SK-N-SH (cell line): ENCODE results near the gene DSG2. TPM values are rescaled to one million over a fixed set of nuclear protein-coding genes. Genes with fewer than 3 reads are reported as not detected.

ENCODE experiments used
- CTCF ChIA-PET: fragments of 300-600, 350-600 bp; formaldehyde crosslinking; extraction: SDS; loops from one replicate; lab custom pipeline; 2021; lab: Yijun Ruan, JAX
- POLR2A ChIA-PET: fragments of 350-600 bp; sonication (Branson Sonifier 250); formaldehyde crosslinking; extraction: SDS; loops from one replicate; lab custom pipeline; 2020; ENCODE audit warnings: antibody characterized with exemption, inconsistent platforms; lab: Yijun Ruan, JAX
- DNase-seq: peaks from one replicate; pipeline ENCODE4 v3.0.0; 2012
- H2AFZ ChIP-seq: fragments of 200-600 bp; sonication (generic); 2 replicates; pipeline ENCODE4 v1.8.1; 2016; ENCODE audit warnings: antibody characterized with exemption, mild to moderate bottlenecking, low read depth
- H3F3A ChIP-seq: fragments of 200-600 bp; sonication (generic); replicated peaks from 2 replicates; pipeline ENCODE3; 2016; ENCODE audit warnings: antibody characterized with exemption, mild to moderate bottlenecking; ENCODE audit not compliant: insufficient read depth
- H3K27ac ChIP-seq, 2 experiments: fragments of 200-500 bp in 1 of 2; fragments of 200-600 bp in 1 of 2; sonication (Bioruptor generic) in 1 of 2; sonication (generic), shearing (Covaris generic) in 1 of 2; 2 replicates each; pipeline versions ENCODE4 v1.5.1 to v1.6.1; 2014 to 2016; ENCODE audit warnings: low read depth in 2 of 2, inconsistent platforms in 1 of 2, low read length in 1 of 2, mild to moderate bottlenecking in 1 of 2, mixed read lengths in 1 of 2
- H3K27me3 ChIP-seq: fragments of 200-600 bp; sonication (generic), shearing (Covaris generic); 2 replicates; pipeline ENCODE4 v1.6.1; 2016; ENCODE audit warnings: mixed run types; ENCODE audit not compliant: insufficient read depth
- H3K36me3 ChIP-seq, 2 experiments: fragments of 200-500 bp in 1 of 2; fragments of 200-600 bp in 1 of 2; sonication (Bioruptor generic) in 1 of 2; sonication (generic) in 1 of 2; replicated peaks in 1 of 2; 2 replicates each; pipeline versions ENCODE3 to v1.5.1; 2014 to 2016; ENCODE audit warnings: low read length in 1 of 2, mild to moderate bottlenecking in 1 of 2; ENCODE audit not compliant: insufficient read depth in 2 of 2, control insufficient read depth in 1 of 2
- H3K4me1 ChIP-seq, 2 experiments: fragments of 200-500 bp in 1 of 2; fragments of 200-600 bp in 1 of 2; sonication (Bioruptor generic) in 1 of 2; sonication (generic), shearing (Covaris generic) in 1 of 2; 2 replicates each; pipeline versions ENCODE4 v1.5.1 to v1.6.1; 2014 to 2016; ENCODE audit warnings: low read depth in 1 of 2, low read length in 1 of 2, mixed run types in 1 of 2; ENCODE audit not compliant: insufficient read depth in 2 of 2, control insufficient read depth in 1 of 2
- H3K4me2 ChIP-seq: fragments of 200-600 bp; sonication (generic), shearing (Covaris generic); 2 replicates; pipeline ENCODE4 v1.6.1; 2017; ENCODE audit warnings: mixed run types
- H3K4me3 ChIP-seq, 2 experiments: fragments of 200-500 bp in 1 of 2; fragments of 200-600 bp in 1 of 2; sonication (Bioruptor generic) in 1 of 2; sonication (generic), shearing (Covaris generic) in 1 of 2; 2 replicates each; pipeline versions ENCODE4 v1.5.1 to v1.8.1; 2014 to 2016; ENCODE audit warnings: low read depth in 2 of 2, inconsistent platforms in 1 of 2, low read length in 1 of 2, mild to moderate bottlenecking in 1 of 2, mixed read lengths in 1 of 2, moderate library complexity in 1 of 2
- H3K79me2 ChIP-seq: fragments of 200-600 bp; sonication (generic); 2 replicates; pipeline ENCODE4 v1.8.1; 2017; ENCODE audit warnings: mild to moderate bottlenecking; ENCODE audit not compliant: insufficient read depth
- H3K9ac ChIP-seq: fragments of 200-600 bp; sonication (generic); 2 replicates; pipeline ENCODE4 v1.6.1; 2017; ENCODE audit warnings: mixed run types
- H3K9me2 ChIP-seq: fragments of 200-600 bp; sonication (generic); 2 replicates; pipeline ENCODE4 v1.6.1; 2017; ENCODE audit warnings: mixed run types
- H3K9me3 ChIP-seq: fragments of 200-600 bp; sonication (generic); 2 replicates; pipeline ENCODE4 v1.6.1; 2017; ENCODE audit warnings: mixed run types, mild to moderate bottlenecking, moderate library complexity
- H4K20me1 ChIP-seq: fragments of 200-600 bp; sonication (generic); 2 replicates; pipeline ENCODE4 v1.6.1; 2017; ENCODE audit warnings: mild to moderate bottlenecking, mixed run types; ENCODE audit not compliant: insufficient read depth
- CHD2 ChIP-seq: fragments of 150-350 bp; IDR thresholded peaks from 2 replicates; pipeline ENCODE4 v1.6.1; 2018; ENCODE audit warnings: low read length; ENCODE audit not compliant: partially characterized antibody
- CTCF ChIP-seq: fragments of 200-600 bp; sonication (generic); IDR thresholded peaks from 2 replicates; pipeline ENCODE4 v1.6.1; 2017; ENCODE audit warnings: antibody characterized with exemption, mild to moderate bottlenecking, moderate library complexity
- ELF1 ChIP-seq: IDR thresholded peaks from 2 replicates; pipeline ENCODE4 v1.4.0; 2012
- EP300 ChIP-seq, 2 experiments: IDR thresholded peaks; 2 replicates each; pipeline versions ENCODE4 v1.4.0 to v1.6.1; 2012; ENCODE audit warnings: borderline replicate concordance in 1 of 2, low read depth in 1 of 2, low read length in 1 of 2
- EZH2phosphoT487 ChIP-seq: fragments of 200-600 bp; sonication (generic); IDR thresholded peaks from 2 replicates; pipeline ENCODE4 v1.6.1; 2017; ENCODE audit warnings: low read depth, mixed run types, mild to moderate bottlenecking, antibody characterized with exemption, moderate library complexity, borderline replicate concordance
- FOSL2 ChIP-seq: IDR thresholded peaks from 2 replicates; pipeline ENCODE4 v1.4.0; 2012; ENCODE audit warnings: low read depth, mild to moderate bottlenecking, moderate library complexity, borderline replicate concordance
- GABPA ChIP-seq: IDR thresholded peaks from 2 replicates; pipeline ENCODE4 v1.4.0; 2012; ENCODE audit warnings: low read depth, mild to moderate bottlenecking
- IRF3 ChIP-seq: fragments of 150-350 bp; IDR thresholded peaks from 2 replicates; pipeline ENCODE4 v1.6.1; 2016; ENCODE audit warnings: mild to moderate bottlenecking, low read depth, low read length
- JUND ChIP-seq: IDR thresholded peaks from 2 replicates; pipeline ENCODE4 v1.4.0; 2012
- MEF2A ChIP-seq: IDR thresholded peaks from 2 replicates; pipeline ENCODE4 v1.4.0; 2012; ENCODE audit warnings: low read depth, borderline replicate concordance
- NRF1 ChIP-seq: IDR thresholded peaks from 2 replicates; pipeline ENCODE4 v1.6.1; 2012; ENCODE audit warnings: low read depth, mild to moderate bottlenecking, low read length
- PBX3 ChIP-seq: IDR thresholded peaks from 2 replicates; pipeline ENCODE4; 2012
- POLR2AphosphoS5 ChIP-seq: IDR thresholded peaks from 2 replicates; pipeline ENCODE4 v1.6.1; 2012; ENCODE audit warnings: low read depth, low read length
- RAD21 ChIP-seq: IDR thresholded peaks from 2 replicates; pipeline ENCODE4 v1.6.1; 2012; ENCODE audit warnings: mild to moderate bottlenecking, low read length
- RFX5 ChIP-seq: IDR thresholded peaks from 2 replicates; pipeline ENCODE4 v1.6.1; 2012; ENCODE audit warnings: mild to moderate bottlenecking, improper control_type of control experiment, low read length
- RXRA ChIP-seq: IDR thresholded peaks from 2 replicates; pipeline ENCODE4 v1.4.0; 2012; ENCODE audit warnings: low read depth, mild to moderate bottlenecking, borderline replicate concordance
- SIN3A ChIP-seq: IDR thresholded peaks from 2 replicates; pipeline ENCODE4 v1.6.1; 2012; ENCODE audit warnings: low read depth, mild to moderate bottlenecking, low read length, moderate library complexity, borderline replicate concordance
- SMC3 ChIP-seq: IDR thresholded peaks from 2 replicates; pipeline ENCODE4 v1.6.1; 2012; ENCODE audit warnings: low read depth, low read length, improper control_type of control experiment
- TAF1 ChIP-seq: IDR thresholded peaks from 2 replicates; pipeline ENCODE4 v1.6.1; 2012; ENCODE audit warnings: low read depth, mild to moderate bottlenecking, low read length, moderate library complexity, borderline replicate concordance
- TCF12 ChIP-seq: IDR thresholded peaks from 2 replicates; pipeline ENCODE4 v1.4.0; 2012
- TEAD4 ChIP-seq: IDR thresholded peaks from 2 replicates; pipeline ENCODE4 v1.4.0; 2012; ENCODE audit warnings: mild to moderate bottlenecking, borderline replicate concordance; ENCODE audit not compliant: insufficient read depth
- USF1 ChIP-seq: IDR thresholded peaks from 2 replicates; pipeline ENCODE4 v1.4.0; 2012; ENCODE audit warnings: low read depth, borderline replicate concordance
- WGBS: methylation state at CpG from one replicate; pipeline ENCODE4 v1.1.6; 2017; ENCODE audit warnings: low lambda C conversion rate; 5-methylcytosine and 5-hydroxymethylcytosine counted together
- polyA plus RNA-seq, 3 experiments: library from polyadenylated mRNA; depleted of rRNA; stranded (reverse); fragments of >200 nt; gene quantifications; 2 replicates each; pipeline ENCODE4 v1.2.3, GENCODE V29; 2012

The DSG2 gene
- polyA plus RNA-seq, 1 of the 3 experiments (the other 2 are of a cell fraction): not detected

- 81% methylated on average over 2 of the region's 2 CpGs for WGBS
- Histone ChIP-seq H4K20me1 (no peaks in the 10 kb centered on the region), H3K9ac (no peak overlapping the region), H3K9me2 (no peaks in the 10 kb centered on the region), H3K4me3 (no peak overlapping the region), H3K36me3 (no peaks in the 10 kb centered on the region), H3F3A (no peaks in the 10 kb centered on the region), H3K27ac (no peak overlapping the region), H3K9me3 (no peaks in the 10 kb centered on the region), H3K4me2 (no peak overlapping the region), H2AFZ (no peak overlapping the region), H3K4me1 (no peaks in the 10 kb centered on the region), H3K27me3 (peaks cover 15% of the 10 kb centered on the region; the same call in 1 of the 2 replicates), H3K79me2 (no peaks in the 10 kb centered on the region)
- DNase-seq: no peak
- TF ChIP-seq PBX3 (no peak), ELF1 (no peak), NRF1 (no peak), CHD2 (no peak), USF1 (no peak), RXRA (no peak)
- CTCF ChIA-PET: interaction anchor here (0.5 to 5.4 kb wide), 4 partner anchors 86 to 428 kb away, joined by 3 to 25 read pairs (median 3); no protein-coding TSS in a partner anchor
- POLR2A ChIA-PET: no interaction called here
Measured at GRCh38 chr18:31548853-31549252, 50.9 kb downstream of the DSG2 start.

- POLR2A ChIA-PET: no interaction called here
- 65% methylated on average over 4 of the region's 4 CpGs for WGBS
- Histone ChIP-seq H3K27me3 (peaks cover 18% of the 10 kb centered on the region; the same call in 1 of the 2 replicates), H3K4me1 (no peaks in the 10 kb centered on the region), H3K9ac (no peak overlapping the region), H3K4me2 (no peak overlapping the region), H3F3A (no peaks in the 10 kb centered on the region), H2AFZ (no peak overlapping the region), H3K4me3 (no peak overlapping the region), H3K36me3 (no peaks in the 10 kb centered on the region), H3K27ac (no peak overlapping the region), H3K79me2 (no peaks in the 10 kb centered on the region), H3K9me2 (no peaks in the 10 kb centered on the region), H4K20me1 (no peaks in the 10 kb centered on the region), H3K9me3 (no peaks in the 10 kb centered on the region)
- CTCF ChIA-PET: interaction anchor here (0.5 to 5.4 kb wide), 4 partner anchors 85 to 427 kb away, joined by 3 to 25 read pairs (median 3); no protein-coding TSS in a partner anchor
- no peak for DNase-seq
- no peak for TF ChIP-seq POLR2AphosphoS5
- no peak for TF ChIP-seq FOSL2
- TF ChIP-seq SMC3: no peak
- no peak for TF ChIP-seq EZH2phosphoT487
- no peak for TF ChIP-seq SIN3A
- TF ChIP-seq MEF2A: no peak
- no peak for TF ChIP-seq CTCF
- no peak for TF ChIP-seq TAF1
- no peak for TF ChIP-seq PBX3
- no peak for TF ChIP-seq JUND
- TF ChIP-seq EP300 (IDR thresholded peaks at IDR 0.05; ENCODE audit: borderline replicate concordance in 1 of 2, low read depth in 1 of 2, low read length in 1 of 2): no peak
- TF ChIP-seq RAD21: no peak
- TF ChIP-seq TCF12: no peak
- TF ChIP-seq GABPA: no peak
- TF ChIP-seq ELF1: no peak
- TF ChIP-seq IRF3: no peak
- TF ChIP-seq RFX5: no peak
- no peak for TF ChIP-seq TEAD4
Measured at GRCh38 chr18:31549416-31549815, 51.4 kb downstream of the DSG2 start.
